Left ventricle myocardium inferior (tissue), 1 donor: ENCODE data around the gene RNF14. TPM values are rescaled to one million over a fixed set of nuclear protein-coding genes. Genes with fewer than 3 reads are reported as not detected.
"Not testable (repeated sequence)": the region's sequence is repeated elsewhere in the genome, so short reads cannot be mapped to it uniquely, and the experiment has no call there.

Experiments
- DNase-seq: peaks from one replicate; pipeline ENCODE4 v3.0.0-alpha.2; 2020
- H3K27ac ChIP-seq: fragments of 200-600 bp; replicated peaks from 2 replicates; pipeline ENCODE4 v1.8.0; 2021
- H3K27me3 ChIP-seq: fragments of 200-600 bp; 2 replicates; pipeline ENCODE4 v1.8.0; 2021; ENCODE audit warnings: low read depth
- H3K36me3 ChIP-seq: fragments of 200-600 bp; 2 replicates; pipeline ENCODE4 v1.8.0; 2021
- H3K4me1 ChIP-seq: fragments of 200-600 bp; 2 replicates; pipeline ENCODE4 v1.8.0; 2021
- H3K4me3 ChIP-seq: fragments of 200-600 bp; 2 replicates; pipeline ENCODE4 v1.8.0; 2021; ENCODE audit warnings: mild to moderate bottlenecking, moderate library complexity
- H3K9me3 ChIP-seq: fragments of 200-600 bp; replicated peaks from 2 replicates; pipeline ENCODE4 v1.8.0; 2021
- intact Hi-C: fragments of 100-400 bp; cut with micrococcal nuclease; formaldehyde crosslinking; loops from one replicate; pipeline ENCODE4 v1.11.0; 2022
- long read RNA-seq: library from polyadenylated mRNA; unstranded; transcript quantifications from one replicate; pipeline ENCODE4 v2.0.0, GENCODE V29; 2021
- total RNA-seq: library from RNA; stranded (reverse); fragmentation: NEBNext Ultra II Directional; extraction: Animal tissue kit (Norgen Biotek cat#: 25700); gene quantifications from one replicate; pipeline ENCODE4 v1.2.1, GENCODE V29; 2021
- TF ChIP-seq, protein P1 (sequence below): fragments of 200-600 bp; IDR thresholded peaks from 2 replicates; pipeline ENCODE4 v1.8.0; 2021; ENCODE audit warnings: antibody characterized with exemption, mild to moderate bottlenecking, borderline replicate concordance
- donor health status: DM: no; HTN: yes; CAD: no; lungs with severe emphysema.

Gene RNF14, protein sequence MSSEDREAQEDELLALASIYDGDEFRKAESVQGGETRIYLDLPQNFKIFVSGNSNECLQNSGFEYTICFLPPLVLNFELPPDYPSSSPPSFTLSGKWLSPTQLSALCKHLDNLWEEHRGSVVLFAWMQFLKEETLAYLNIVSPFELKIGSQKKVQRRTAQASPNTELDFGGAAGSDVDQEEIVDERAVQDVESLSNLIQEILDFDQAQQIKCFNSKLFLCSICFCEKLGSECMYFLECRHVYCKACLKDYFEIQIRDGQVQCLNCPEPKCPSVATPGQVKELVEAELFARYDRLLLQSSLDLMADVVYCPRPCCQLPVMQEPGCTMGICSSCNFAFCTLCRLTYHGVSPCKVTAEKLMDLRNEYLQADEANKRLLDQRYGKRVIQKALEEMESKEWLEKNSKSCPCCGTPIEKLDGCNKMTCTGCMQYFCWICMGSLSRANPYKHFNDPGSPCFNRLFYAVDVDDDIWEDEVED
- total RNA-seq: 120 TPM
- long read RNA-seq, full-length matches to known transcripts: 56 of 141 reads
- long read RNA-seq, partial matches to known transcripts: 17 of 141 reads
- long read RNA-seq, other reads (novel, unspliced or antisense): 68 of 141 reads

GRCh38 chr5:141968914-141969608 lies at the start of gene RNF14:
Gene RNF14 (plus strand): TSS chr5:141969105. CDS start chr5:141973589, 4,484 bp downstream.
- Histone ChIP-seq H3K4me3 (peak within 1 kb of the TSS; percentile 89), H3K4me1 (peaks cover 48% of the 10 kb centered on the region), H3K27me3 (no peaks in the 10 kb centered on the region), H3K27ac (peak within 1 kb of the TSS; percentile 99), H3K36me3 (peaks cover 35% of the 10 kb centered on the region), H3K9me3 (no peaks in the 10 kb centered on the region)
- TF ChIP-seq, protein P1, sequence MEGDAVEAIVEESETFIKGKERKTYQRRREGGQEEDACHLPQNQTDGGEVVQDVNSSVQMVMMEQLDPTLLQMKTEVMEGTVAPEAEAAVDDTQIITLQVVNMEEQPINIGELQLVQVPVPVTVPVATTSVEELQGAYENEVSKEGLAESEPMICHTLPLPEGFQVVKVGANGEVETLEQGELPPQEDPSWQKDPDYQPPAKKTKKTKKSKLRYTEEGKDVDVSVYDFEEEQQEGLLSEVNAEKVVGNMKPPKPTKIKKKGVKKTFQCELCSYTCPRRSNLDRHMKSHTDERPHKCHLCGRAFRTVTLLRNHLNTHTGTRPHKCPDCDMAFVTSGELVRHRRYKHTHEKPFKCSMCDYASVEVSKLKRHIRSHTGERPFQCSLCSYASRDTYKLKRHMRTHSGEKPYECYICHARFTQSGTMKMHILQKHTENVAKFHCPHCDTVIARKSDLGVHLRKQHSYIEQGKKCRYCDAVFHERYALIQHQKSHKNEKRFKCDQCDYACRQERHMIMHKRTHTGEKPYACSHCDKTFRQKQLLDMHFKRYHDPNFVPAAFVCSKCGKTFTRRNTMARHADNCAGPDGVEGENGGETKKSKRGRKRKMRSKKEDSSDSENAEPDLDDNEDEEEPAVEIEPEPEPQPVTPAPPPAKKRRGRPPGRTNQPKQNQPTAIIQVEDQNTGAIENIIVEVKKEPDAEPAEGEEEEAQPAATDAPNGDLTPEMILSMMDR: peak; percentile 98
- intact Hi-C loops: loop anchor here (10.0 kb wide), 1 partner anchor 54 kb away; no protein-coding TSS in a partner anchor
- peak; percentile 94 for DNase-seq

- intact Hi-C loops: loop anchor here (10.0 kb wide), 1 partner anchor 45 kb away; the partner anchor contains the start of gene RNF14
- Histone ChIP-seq H3K36me3 (no peaks in the 10 kb centered on the region), H3K4me1 (peaks cover 22% of the 10 kb centered on the region), H3K27me3 (no peaks in the 10 kb centered on the region), H3K27ac (no peak overlapping the region), H3K9me3 (no peaks in the 10 kb centered on the region), H3K4me3 (no peak overlapping the region)
- TF ChIP-seq, protein P1: no peak
- DNase-seq: no peak
These were observed 49.4 kb upstream of the RNF14 start for GRCh38 chr5:141919218-141920119.

GRCh38 chr5:141920771-141921170 lies 48.1 kb upstream of the RNF14 start:
- no peak for DNase-seq
- no peak overlapping the region for H3K4me3 ChIP-seq
- TF ChIP-seq, protein P1: no peak
- no peaks in the 10 kb centered on the region for H3K9me3 ChIP-seq
- H3K27ac ChIP-seq: no peak overlapping the region
- no peaks in the 10 kb centered on the region for H3K27me3 ChIP-seq
- peaks cover 32% of the 10 kb centered on the region for H3K4me1 ChIP-seq
- intact Hi-C loops: no loop called here
- H3K36me3 ChIP-seq: peaks cover 12% of the 10 kb centered on the region

GRCh38 chr5:141922827-141923447 lies 46.0 kb upstream of the RNF14 start:
- DNase-seq, intact Hi-C loops: not testable (repeated sequence)

DNA sequence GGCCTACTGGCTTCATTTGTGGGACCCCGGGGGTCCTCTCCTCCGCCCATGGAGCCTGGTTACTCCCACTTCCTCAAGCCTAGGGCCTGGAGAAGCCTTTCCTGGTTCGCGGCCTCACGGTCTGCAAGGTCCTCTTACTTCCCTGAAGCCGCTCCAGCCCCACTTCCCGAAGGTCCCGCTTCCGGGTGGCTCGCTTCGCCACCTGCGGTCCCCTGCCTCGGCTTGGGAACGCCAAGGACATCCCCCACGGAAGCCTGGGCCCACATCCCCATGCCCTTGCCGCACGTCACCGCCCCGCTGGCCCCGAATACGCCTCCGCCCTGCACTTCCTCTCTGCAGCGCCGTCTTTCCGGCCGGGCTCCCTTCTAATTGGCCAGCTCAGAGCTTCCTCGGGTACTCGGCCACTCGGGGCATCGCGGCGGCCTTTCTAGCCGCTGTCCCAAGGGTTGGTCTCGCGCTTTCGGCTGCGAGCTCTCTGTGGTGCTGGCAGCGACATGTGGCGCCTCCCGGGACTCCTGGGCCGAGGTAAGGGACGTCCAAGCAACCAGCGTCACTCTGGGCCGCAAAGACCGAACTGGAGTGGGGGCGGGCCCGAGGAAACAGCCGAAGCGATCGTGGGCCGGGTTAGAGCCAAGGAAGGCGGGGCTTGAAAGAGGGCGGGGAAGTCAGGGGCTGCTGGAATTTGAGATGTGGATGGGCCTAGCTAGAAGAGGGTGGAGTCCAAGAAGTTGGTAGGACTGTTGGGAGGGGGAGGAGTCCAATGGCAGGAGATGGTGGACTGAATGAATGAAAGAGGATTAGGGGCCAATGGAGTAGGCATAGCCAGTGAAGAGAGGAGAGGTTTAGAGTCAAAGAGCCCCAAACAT lies 45.2 kb upstream of the RNF14 start, which contains the start of gene DELE1:
TSS of gene DELE1 (plus strand) at position 424 of the 866 bp plus-strand sequence. CDS start at position 495, 71 bp downstream.
- TF ChIP-seq, protein P1: no peak
- H3K4me3 ChIP-seq: peak within 1 kb of the TSS; percentile 76
- H3K27me3 ChIP-seq: no peaks in the 10 kb centered on the region
- peaks cover 41% of the 10 kb centered on the region for H3K36me3 ChIP-seq
- intact Hi-C loops: no loop called here
- peak within 1 kb of the TSS; percentile 97 for H3K27ac ChIP-seq
- no peaks in the 10 kb centered on the region for H3K9me3 ChIP-seq
- peak; percentile 97 for DNase-seq
- H3K4me1 ChIP-seq: peaks cover 56% of the 10 kb centered on the region

More at GRCh38 chr5:141922827-141923447, 46.0 kb upstream of the RNF14 start:
- H3K9me3 ChIP-seq, H3K27me3 ChIP-seq: not testable (repeated sequence)
- Histone ChIP-seq H3K4me1 (peaks cover 49% of the 10 kb centered on the region), H3K36me3 (peaks cover 33% of the 10 kb centered on the region), H3K4me3 (peak overlapping the region; percentile 76), H3K27ac (peak overlapping the region; percentile 97)
